ENCODE measurements around the gene PPIF.

GRCh38 chr10:79305988-79306387 is 41.3 kb upstream of the PPIF start:
- TF ChIP-seq CTCF (IDR thresholded peaks at IDR 0.05) (no peak), POLR2A (IDR thresholded peaks at IDR 0.05) (no peak), POLR2AphosphoS5 (IDR thresholded peaks at IDR 0.05) (no peak), EP300 (IDR thresholded peaks at IDR 0.05) (no peak)
